Neural progenitor cell (in vitro differentiated cells): ENCODE data around the gene LPCAT4.

Source experiments
- CTCF ChIP-seq: fragments of 200-600 bp; sonication (generic); IDR thresholded peaks from 2 replicates; pipeline ENCODE4 v1.5.1; 2017; ENCODE audit warnings: antibody characterized with exemption, mild to moderate bottlenecking
- EZH2 ChIP-seq: fragments of 200-600 bp; sonication (generic); IDR thresholded peaks from 2 replicates; pipeline ENCODE4 v1.6.1; 2017; ENCODE audit warnings: antibody characterized with exemption, mild to moderate bottlenecking, moderate library complexity
- EZH2phosphoT487 ChIP-seq: fragments of 200-600 bp; sonication (generic); IDR thresholded peaks from 2 replicates; pipeline ENCODE4 v1.6.1; 2017; ENCODE audit warnings: antibody characterized with exemption

GRCh38 chr15:34325368-34325767, 41.6 kb downstream of the LPCAT4 start:
- no peak for TF ChIP-seq EZH2
- TF ChIP-seq CTCF = no peak
- no peak for TF ChIP-seq EZH2phosphoT487
